ENCODE data around the gene AMACR.

DNA sequence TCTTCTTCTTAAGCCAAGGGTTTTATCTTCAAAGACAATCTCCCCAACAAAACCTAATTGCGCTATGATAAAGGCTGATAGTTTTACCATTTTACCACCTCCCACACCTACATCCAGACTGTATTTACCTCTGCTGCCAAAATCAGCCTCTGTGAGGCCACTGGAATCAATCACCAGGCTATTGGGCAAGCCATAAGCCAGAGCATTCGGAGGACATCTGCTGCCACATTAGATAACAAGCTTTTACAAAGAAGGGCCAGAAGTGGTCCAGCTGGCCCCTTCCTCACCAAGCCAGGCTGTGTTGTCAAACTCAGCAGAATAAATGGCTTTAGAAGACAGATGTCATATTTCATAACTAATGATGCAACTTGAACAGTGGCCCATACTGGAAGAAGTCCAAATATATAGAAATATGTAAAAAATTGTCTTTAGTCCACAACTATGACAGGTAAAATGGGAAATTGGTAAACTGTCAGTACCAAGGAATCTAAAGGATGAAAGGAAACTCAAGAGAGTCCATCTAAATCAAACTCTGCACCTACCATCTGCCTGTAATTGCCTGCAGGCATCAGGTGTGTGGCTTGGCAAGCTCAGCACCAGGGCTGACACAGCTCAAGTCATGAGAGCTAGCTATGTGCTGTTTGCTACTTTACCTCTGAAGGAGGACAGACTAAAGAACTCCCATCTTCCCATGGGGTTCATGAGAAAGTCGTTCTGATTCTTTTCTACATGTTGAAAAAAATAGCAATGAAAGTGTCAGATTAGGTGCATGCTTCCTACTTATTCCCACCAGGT lies 39.4 kb downstream of the AMACR start:
- TF ChIP-seq, protein P1, sequence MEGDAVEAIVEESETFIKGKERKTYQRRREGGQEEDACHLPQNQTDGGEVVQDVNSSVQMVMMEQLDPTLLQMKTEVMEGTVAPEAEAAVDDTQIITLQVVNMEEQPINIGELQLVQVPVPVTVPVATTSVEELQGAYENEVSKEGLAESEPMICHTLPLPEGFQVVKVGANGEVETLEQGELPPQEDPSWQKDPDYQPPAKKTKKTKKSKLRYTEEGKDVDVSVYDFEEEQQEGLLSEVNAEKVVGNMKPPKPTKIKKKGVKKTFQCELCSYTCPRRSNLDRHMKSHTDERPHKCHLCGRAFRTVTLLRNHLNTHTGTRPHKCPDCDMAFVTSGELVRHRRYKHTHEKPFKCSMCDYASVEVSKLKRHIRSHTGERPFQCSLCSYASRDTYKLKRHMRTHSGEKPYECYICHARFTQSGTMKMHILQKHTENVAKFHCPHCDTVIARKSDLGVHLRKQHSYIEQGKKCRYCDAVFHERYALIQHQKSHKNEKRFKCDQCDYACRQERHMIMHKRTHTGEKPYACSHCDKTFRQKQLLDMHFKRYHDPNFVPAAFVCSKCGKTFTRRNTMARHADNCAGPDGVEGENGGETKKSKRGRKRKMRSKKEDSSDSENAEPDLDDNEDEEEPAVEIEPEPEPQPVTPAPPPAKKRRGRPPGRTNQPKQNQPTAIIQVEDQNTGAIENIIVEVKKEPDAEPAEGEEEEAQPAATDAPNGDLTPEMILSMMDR (IDR thresholded peaks at IDR 0.05), result no peak
- TF ChIP-seq POLR2A (IDR thresholded peaks at IDR 0.05), result no peak
